ENCODE measurements around the gene ACTR6. TPM values are rescaled to one million over a fixed set of nuclear protein-coding genes. Genes with fewer than 3 reads are reported as not detected.

The ACTR6 gene
- total and polyA plus RNA-seq, 2 donors (not counting 3 experiments of a cell fraction or from before 2014, with no cell fraction given): 7.5 to 23.2 TPM

DNA sequence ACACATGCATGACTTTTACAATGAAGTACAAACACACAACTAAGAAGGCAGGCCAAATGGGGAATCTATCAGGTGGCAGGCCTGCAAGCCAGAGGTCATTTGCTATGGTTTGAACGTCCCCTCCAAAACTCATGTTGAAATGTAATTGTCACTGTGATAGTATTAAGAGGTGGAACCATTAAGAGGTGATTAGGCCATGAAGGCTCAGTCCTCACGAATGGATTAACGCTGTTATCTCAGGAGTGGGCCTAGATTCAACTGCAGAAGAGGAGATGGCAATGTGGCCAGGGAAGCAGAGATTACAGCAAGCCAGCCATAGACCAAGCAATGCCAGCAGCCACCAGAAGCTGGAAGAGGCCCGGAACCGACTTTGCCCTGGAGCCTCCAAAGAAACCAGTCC, 13.5 kb upstream of the ACTR6 start:
- TF ChIP-seq MYC (IDR thresholded peaks at IDR 0.05; ENCODE audit: low read depth, low read length): no peak
- intact Hi-C loops (cut with micrococcal nuclease) (no loop called here), dilution Hi-C loops (cut with MboI; ENCODE audit: extremely low pct_ligation_motif_present, low sequenced_read_pairs) (no loop called here)
- ChIA-PET POLR2A (no interaction called here), CTCF (interaction anchor here (1.4 to 2.0 kb wide), 3 partner anchors 10 to 218 kb away, joined by 4 to 5 read pairs (median 4); partner anchors contain the start of gene ACTR6)
- Histone ChIP-seq H4K20me1 (replicated peaks; ENCODE audit: control insufficient read depth, extremely low read depth, insufficient read depth, low read length) (no peaks in the 10 kb centered on the region), H3K27ac (ENCODE audit: insufficient read depth, low read depth, low read length) (no peak overlapping the region), H3K36me3 (ENCODE audit: control insufficient read depth in 2 of 2, extremely low read depth in 1 of 2, insufficient read depth in 2 of 2, low read length in 2 of 2) (no peaks in the 10 kb centered on the region), H3K79me2 (ENCODE audit: control insufficient read depth, insufficient read depth, low read length) (no peaks in the 10 kb centered on the region), H3K4me1 (ENCODE audit: control insufficient read depth, extremely low read depth, insufficient read depth, low read length) (no peaks in the 10 kb centered on the region), H3K4me3 (replicated peaks in 1 of 3; ENCODE audit: insufficient read depth in 1 of 3, low read depth in 1 of 3, low read length in 3 of 3) (no peak overlapping the region), H3K9ac (replicated peaks; ENCODE audit: extremely low read depth, insufficient read depth, low read length) (no peak overlapping the region), H3K9me1 (replicated peaks; ENCODE audit: control insufficient read depth, extremely low read depth, insufficient read depth, low read length) (no peaks in the 10 kb centered on the region), H2AFZ (ENCODE audit: low read depth, low read length) (no peak overlapping the region), H3K9me3 (replicated peaks; ENCODE audit: control insufficient read depth, insufficient read depth, low read length) (no peaks in the 10 kb centered on the region), H3K27me3 (ENCODE audit: control insufficient read depth in 2 of 2, insufficient read depth in 2 of 2, low read length in 2 of 2) (peaks cover 0 to 2% of the 10 kb centered on the region in 2 experiments), H3K4me2 (ENCODE audit: insufficient read depth, low read length) (no peak overlapping the region)
- FAIRE-seq (no peak), DNase-seq (ENCODE audit: low read depth, low spot score) (no peak)
- BruUV-seq (replicated peaks): no TSS peak

DNA sequence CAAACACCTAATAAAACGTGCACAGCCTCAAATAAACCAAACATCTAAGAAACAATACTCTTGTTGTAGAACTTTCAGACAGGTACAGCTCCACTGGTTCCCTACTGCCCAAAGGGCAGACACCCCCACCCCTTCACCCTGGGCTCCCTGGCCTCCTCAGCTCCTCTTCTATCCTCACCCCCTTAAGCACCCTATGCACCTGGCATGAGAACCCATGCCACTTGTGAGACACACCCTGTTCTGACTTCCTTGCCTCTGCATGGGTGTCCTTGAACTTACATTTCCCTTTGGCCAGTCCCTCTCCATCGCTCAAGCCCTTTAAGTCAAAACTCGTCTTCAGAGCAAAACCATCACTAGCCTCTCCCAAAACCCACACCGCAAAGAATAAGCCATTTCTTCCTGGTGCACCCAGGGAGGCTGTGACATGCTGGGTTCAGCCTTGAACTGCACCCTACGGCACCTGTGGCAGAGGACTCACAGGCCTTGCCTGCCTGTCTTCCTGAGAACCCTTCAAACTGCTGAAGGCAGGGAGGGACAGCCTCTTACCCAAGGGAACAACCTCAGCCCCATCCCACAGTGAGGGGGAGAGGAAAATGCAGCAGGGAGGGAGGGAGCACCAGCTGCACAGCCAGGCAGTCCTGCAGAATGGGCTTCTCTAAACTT, 12.6 kb upstream of the ACTR6 start:
- no peaks in the 10 kb centered on the region for H3K4me1 ChIP-seq (ENCODE audit: control insufficient read depth, extremely low read depth, insufficient read depth, low read length)
- dilution Hi-C loops (cut with MboI; ENCODE audit: extremely low pct_ligation_motif_present, low sequenced_read_pairs): no loop called here
- no peaks in the 10 kb centered on the region for H3K36me3 ChIP-seq (ENCODE audit: control insufficient read depth in 2 of 2, extremely low read depth in 1 of 2, insufficient read depth in 2 of 2, low read length in 2 of 2)
- no peak overlapping the region for H2AFZ ChIP-seq (ENCODE audit: low read depth, low read length)
- CTCF ChIA-PET: interaction anchor here (1.7 to 2.0 kb wide), 2 partner anchors 10 to 12 kb away, joined by 4 to 5 read pairs; partner anchors contain the start of gene ACTR6
- no TSS peak for BruUV-seq (replicated peaks)
- H3K9me3 ChIP-seq (replicated peaks; ENCODE audit: control insufficient read depth, insufficient read depth, low read length): no peaks in the 10 kb centered on the region
- H3K4me3 ChIP-seq (replicated peaks in 1 of 3; ENCODE audit: insufficient read depth in 1 of 3, low read depth in 1 of 3, low read length in 3 of 3): no peak overlapping the region
- POLR2A ChIA-PET: no interaction called here
- no peak overlapping the region for H3K27ac ChIP-seq (ENCODE audit: insufficient read depth, low read depth, low read length)
- intact Hi-C loops (cut with micrococcal nuclease): no loop called here
- H3K9ac ChIP-seq (replicated peaks; ENCODE audit: extremely low read depth, insufficient read depth, low read length): no peak overlapping the region
- H3K4me2 ChIP-seq (ENCODE audit: insufficient read depth, low read length): no peak overlapping the region
- no peaks in the 10 kb centered on the region for H3K79me2 ChIP-seq (ENCODE audit: control insufficient read depth, insufficient read depth, low read length)
- no peaks in the 10 kb centered on the region for H3K9me1 ChIP-seq (replicated peaks; ENCODE audit: control insufficient read depth, extremely low read depth, insufficient read depth, low read length)
- peaks cover 0 to 2% of the 10 kb centered on the region in 2 experiments for H3K27me3 ChIP-seq (ENCODE audit: control insufficient read depth in 2 of 2, insufficient read depth in 2 of 2, low read length in 2 of 2)
- no peaks in the 10 kb centered on the region for H4K20me1 ChIP-seq (replicated peaks; ENCODE audit: control insufficient read depth, extremely low read depth, insufficient read depth, low read length)
- FAIRE-seq: no peak
- TF ChIP-seq JUN (IDR thresholded peaks at IDR 0.05; ENCODE audit: borderline replicate concordance, insufficient read depth, insufficient read length, low read depth): no peak
- no peak for TF ChIP-seq MYC (IDR thresholded peaks at IDR 0.05; ENCODE audit: low read depth, low read length)
- TF ChIP-seq POLR2A (IDR thresholded peaks at IDR 0.05; ENCODE audit: low read depth, low read length): no peak
- no peak for TF ChIP-seq EZH2 (IDR thresholded peaks at IDR 0.05; ENCODE audit: borderline replicate concordance, low read depth, low read length, severe bottlenecking)
- no peak for TF ChIP-seq POLR2AphosphoS5 (IDR thresholded peaks at IDR 0.05; ENCODE audit: insufficient read depth, low read depth, low read length)
- no peak for TF ChIP-seq FOS (IDR thresholded peaks at IDR 0.05; ENCODE audit: borderline replicate concordance, insufficient read depth, low read length)
- TF ChIP-seq, protein P1, sequence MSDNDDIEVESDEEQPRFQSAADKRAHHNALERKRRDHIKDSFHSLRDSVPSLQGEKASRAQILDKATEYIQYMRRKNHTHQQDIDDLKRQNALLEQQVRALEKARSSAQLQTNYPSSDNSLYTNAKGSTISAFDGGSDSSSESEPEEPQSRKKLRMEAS (IDR thresholded peaks at IDR 0.05; ENCODE audit: insufficient read depth, insufficient read length): no peak
- TF ChIP-seq, protein P2, sequence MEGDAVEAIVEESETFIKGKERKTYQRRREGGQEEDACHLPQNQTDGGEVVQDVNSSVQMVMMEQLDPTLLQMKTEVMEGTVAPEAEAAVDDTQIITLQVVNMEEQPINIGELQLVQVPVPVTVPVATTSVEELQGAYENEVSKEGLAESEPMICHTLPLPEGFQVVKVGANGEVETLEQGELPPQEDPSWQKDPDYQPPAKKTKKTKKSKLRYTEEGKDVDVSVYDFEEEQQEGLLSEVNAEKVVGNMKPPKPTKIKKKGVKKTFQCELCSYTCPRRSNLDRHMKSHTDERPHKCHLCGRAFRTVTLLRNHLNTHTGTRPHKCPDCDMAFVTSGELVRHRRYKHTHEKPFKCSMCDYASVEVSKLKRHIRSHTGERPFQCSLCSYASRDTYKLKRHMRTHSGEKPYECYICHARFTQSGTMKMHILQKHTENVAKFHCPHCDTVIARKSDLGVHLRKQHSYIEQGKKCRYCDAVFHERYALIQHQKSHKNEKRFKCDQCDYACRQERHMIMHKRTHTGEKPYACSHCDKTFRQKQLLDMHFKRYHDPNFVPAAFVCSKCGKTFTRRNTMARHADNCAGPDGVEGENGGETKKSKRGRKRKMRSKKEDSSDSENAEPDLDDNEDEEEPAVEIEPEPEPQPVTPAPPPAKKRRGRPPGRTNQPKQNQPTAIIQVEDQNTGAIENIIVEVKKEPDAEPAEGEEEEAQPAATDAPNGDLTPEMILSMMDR (IDR thresholded peaks at IDR 0.05; ENCODE audit: extremely low read depth in 1 of 2, insufficient read depth in 1 of 2, low read depth in 1 of 2, low read length in 2 of 2): no peak
- no peak for TF ChIP-seq GATA2 (IDR thresholded peaks at IDR 0.05; ENCODE audit: insufficient read depth, insufficient read length, low read depth, low read length)
- no peak for DNase-seq (ENCODE audit: low read depth, low spot score)

Measured in endothelial cell of umbilical vein (primary cell).